Erythroblast (primary cell): ENCODE data around the gene DCUN1D1.

Experiments
- GATA1 ChIP-seq: IDR thresholded peaks from 2 replicates; pipeline ENCODE4 v1.6.1; 2011; ENCODE audit warnings: low read depth, mild to moderate bottlenecking, control low read depth, low read length, moderate library complexity
- POLR2A ChIP-seq: IDR thresholded peaks from 2 replicates; pipeline ENCODE4 v1.6.1; 2011; ENCODE audit warnings: mild to moderate bottlenecking, low read length

GRCh38 chr3:182986021-182986420, 5.7 kb upstream of the DCUN1D1 start:
- TF ChIP-seq POLR2A = no peak
- no peak for TF ChIP-seq GATA1
